HepG2 (cell line): ENCODE results near the gene SLC23A3. TPM values are rescaled to one million over a fixed set of nuclear protein-coding genes. Genes with fewer than 3 reads are reported as not detected.

Experiments
- ATAC-seq: fragments of 200-7000 bp; cut with Tn5 transposase; 3 replicates; pipeline ENCODE4 v1.9.1; 2020; ENCODE audit warnings: mild to moderate bottlenecking, moderate library complexity
- BruUV-seq: library from RNA; stranded (reverse); fragments of 400-500 nt; replicated peaks from 2 replicates; lab custom pipeline; 2021; lab: Mats Ljungman, UMichigan
- CTCF ChIA-PET: fragments of 300-600 bp; formaldehyde crosslinking; extraction: SDS; loops from one replicate; lab custom pipeline; 2021; ENCODE audit warnings: low total read pairs, inconsistent platforms, low intra/inter-chr PET ratio; lab: Yijun Ruan, JAX
- POLR2A ChIA-PET: fragments of 350-600 bp; sonication (Branson Sonifier 250); formaldehyde crosslinking; loops from one replicate; lab custom pipeline; 2020; ENCODE audit warnings: antibody characterized with exemption, inconsistent platforms; lab: Yijun Ruan, JAX
- DNase-seq: peaks from one replicate; pipeline ENCODE4 v3.0.0-alpha.2; 2015; ENCODE audit warnings: low spot score
- FAIRE-seq: peaks from 3 replicates; lab custom pipeline; 2011; peaks lifted over from hg19 to GRCh38; lab: Jason Lieb, UNC
- H2AFZ ChIP-seq: one replicate; pipeline ENCODE4 v1.6.1; 2011; ENCODE audit warnings: low read length, inconsistent platforms
- H3K27ac ChIP-seq: fragments of 300-600 bp; 3 replicates; pipeline ENCODE4 v1.8.0; 2011; ENCODE audit warnings: mixed run types, mild to moderate bottlenecking, mixed read lengths, low read length, inconsistent platforms; ENCODE audit not compliant: insufficient read depth; ENCODE audit errors: extremely low read length
- H3K27me3 ChIP-seq, 2 experiments: fragments of 200-600 bp in 1 of 2; 2 replicates in 1 of 2; 3 replicates in 1 of 2; pipeline versions ENCODE4 v1.6.0 to v1.8.0; 2011; ENCODE audit warnings: low read length in 2 of 2, mild to moderate bottlenecking in 2 of 2, moderate library complexity in 2 of 2, inconsistent platforms in 1 of 2; ENCODE audit not compliant: insufficient read depth in 2 of 2, control insufficient read depth in 1 of 2
- H3K36me3 ChIP-seq, 2 experiments: fragments of 200-600 bp in 1 of 2; replicated peaks in 1 of 2; 2 replicates in 1 of 2; 3 replicates in 1 of 2; pipeline versions ENCODE4 v1.5.1 to v1.8.0; 2011; ENCODE audit warnings: low read length in 2 of 2, inconsistent platforms in 1 of 2; ENCODE audit not compliant: insufficient read depth in 2 of 2, control insufficient read depth in 1 of 2
- H3K4me1 ChIP-seq: 2 replicates; pipeline ENCODE4 v1.5.1; 2012; ENCODE audit warnings: low read length, inconsistent platforms; ENCODE audit not compliant: insufficient read depth
- H3K4me2 ChIP-seq: 2 replicates; pipeline ENCODE4 v1.6.0; 2011; ENCODE audit warnings: low read depth, low read length, inconsistent platforms
- H3K4me3 ChIP-seq, 3 experiments: fragments of 200-600 bp in 1 of 3; sonication (generic), shearing (Covaris generic) in 1 of 3; replicated peaks in 1 of 3; 2 replicates each; pipeline ENCODE4 v1.5.1; 2011 to 2016; ENCODE audit warnings: low read length in 3 of 3, inconsistent platforms in 2 of 3, low read depth in 2 of 3, mild to moderate bottlenecking in 2 of 3, control low read depth in 1 of 3, mixed read lengths in 1 of 3; ENCODE audit not compliant: insufficient read depth in 1 of 3
- H3K79me2 ChIP-seq: one replicate; pipeline ENCODE4 v1.6.1; 2011; ENCODE audit warnings: low read length, inconsistent platforms; ENCODE audit not compliant: insufficient read depth
- H3K9ac ChIP-seq: 2 replicates; pipeline ENCODE4 v1.6.0; 2011; ENCODE audit warnings: mild to moderate bottlenecking, low read depth, low read length, inconsistent platforms; ENCODE audit not compliant: insufficient read depth
- H3K9me3 ChIP-seq: 2 replicates; pipeline ENCODE4 v1.5.1; 2012; ENCODE audit warnings: mild to moderate bottlenecking, low read length
- H4K20me1 ChIP-seq: 2 replicates; pipeline ENCODE4 v1.6.0; 2011; ENCODE audit warnings: inconsistent platforms, mild to moderate bottlenecking, low read length, moderate library complexity; ENCODE audit not compliant: insufficient read depth
- ASH2L ChIP-seq: fragments of 300-600, 200-600 bp; sonication (generic); IDR thresholded peaks from 2 replicates; pipeline ENCODE4 v1.7.0; 2017; ENCODE audit warnings: low read depth, mild to moderate bottlenecking, moderate library complexity, mixed read lengths, low read length; ENCODE audit not compliant: insufficient read length
- CENPT ChIP-seq: sonication (generic); formaldehyde crosslinking; IDR thresholded peaks from 2 replicates; pipeline ENCODE4 v1.8.0; 2022; ENCODE audit warnings: low read depth, mild to moderate bottlenecking, moderate library complexity, missing genetic modification reagents
- IRX3 ChIP-seq: sonication (generic); formaldehyde crosslinking; IDR thresholded peaks from 2 replicates; pipeline ENCODE4 v1.8.1; 2023; ENCODE audit warnings: mild to moderate bottlenecking, low read depth, missing genetic modification reagents, borderline replicate concordance
- PLSCR1 ChIP-seq: sonication (generic); formaldehyde crosslinking; IDR thresholded peaks from 2 replicates; pipeline ENCODE4 v1.5.0; 2020; ENCODE audit warnings: missing genetic modification reagents, mild to moderate bottlenecking, borderline replicate concordance
- SRSF9 ChIP-seq: fragments of 200-400 bp; formaldehyde crosslinking; IDR thresholded peaks from 2 replicates; pipeline ENCODE4 v1.6.1; 2018; ENCODE audit warnings: borderline replicate concordance, mild to moderate bottlenecking, low read depth, low read length; ENCODE audit not compliant: insufficient read depth, poor library complexity, severe bottlenecking
- THYN1 ChIP-seq: sonication (generic); formaldehyde crosslinking; IDR thresholded peaks from 2 replicates; pipeline ENCODE4 v1.8.1; 2023; ENCODE audit warnings: low read depth, mild to moderate bottlenecking, moderate library complexity, missing genetic modification reagents, borderline replicate concordance
- ZHX1 ChIP-seq: sonication (generic); formaldehyde crosslinking; IDR thresholded peaks from 2 replicates; pipeline ENCODE4 v1.8.1; 2022; ENCODE audit warnings: low read depth, mild to moderate bottlenecking, missing genetic modification reagents
- ZNF609 ChIP-seq: sonication (generic); formaldehyde crosslinking; IDR thresholded peaks from 2 replicates; pipeline ENCODE4 v1.4.0; 2020; ENCODE audit warnings: mild to moderate bottlenecking, missing genetic modification reagents, borderline replicate concordance
- ZNF780A ChIP-seq: sonication (generic); formaldehyde crosslinking; IDR thresholded peaks from 2 replicates; pipeline ENCODE4 v1.8.0; 2022; ENCODE audit warnings: mild to moderate bottlenecking, missing genetic modification reagents, moderate library complexity
- WGBS: methylation state at CpG from one replicate; pipeline ENCODE4 v1.1.6; 2017; ENCODE audit warnings: low lambda C conversion rate; 5-methylcytosine and 5-hydroxymethylcytosine counted together
- in situ Hi-C: cut with HindIII; loops from 2 replicates; pipeline ENCODE4 v1.10.0; 2017; ENCODE audit warnings: low pct_unique_long_range_greater_than_20kb; ENCODE audit not compliant: extremely low pct_ligation_motif_present
- intact Hi-C: fragments of 100-400 bp; cut with micrococcal nuclease; formaldehyde crosslinking; loops from one replicate; pipeline ENCODE4 v1.10.0; 2022; ENCODE audit not compliant: unreplicated experiment
- polyA plus RNA-seq, 8 experiments: library from polyadenylated mRNA; depleted of rRNA in 3 of 8; stranded (reverse) in 7 of 8; unstranded in 1 of 8; fragments of >200 nt; fragmentation: Illumina TruSeq in 4 of 8; extraction: Trizol in 4 of 8; gene quantifications; 2 replicates each; pipeline versions ENCODE4 v1.2.1 to v1.2.3, GENCODE V29; 2011 to 2016; ENCODE audit warnings: low read depth in 4 of 8, missing spikeins in 1 of 8, mixed read lengths in 1 of 8; ENCODE audit not compliant: insufficient read depth in 1 of 8
- total RNA-seq, 5 experiments: library from RNA; depleted of rRNA; stranded (reverse); fragments of >200 nt; fragmentation: Illumina TruSeq; extraction: Trizol; gene quantifications; 2 replicates each; pipeline ENCODE4 v1.2.3, GENCODE V29; 2016; ENCODE audit warnings: low read depth in 1 of 5

The SLC23A3 gene
- total and polyA plus RNA-seq, 2 of the 13 experiments (the other 11 are each of a cell fraction or from before 2014, with no cell fraction given), result 0.38 to 0.78 TPM

GRCh38 chr2:219131744-219132143, 38.1 kb downstream of the SLC23A3 start (continued):
- TF ChIP-seq PLSCR1 (CRISPR knock-in tag), result no peak
- no peak for TF ChIP-seq ZNF780A (CRISPR knock-in tag)
- no peak for TF ChIP-seq ZHX1 (CRISPR knock-in tag)
- TF ChIP-seq THYN1 (CRISPR knock-in tag), result no peak

- peaks cover 13% of the 10 kb centered on the region; the same call in 1 of the 2 replicates for H4K20me1 ChIP-seq
- intact Hi-C loops (no loop called here), in situ Hi-C loops (no loop called here)
- H3K9ac ChIP-seq, result no peak overlapping the region
- 11% methylated on average over 3 of the region's 3 CpGs for WGBS
- H3K27me3 ChIP-seq, result no peaks in the 10 kb centered on the region
- no peak overlapping the region for H3K4me3 ChIP-seq
- CTCF ChIA-PET, result no interaction called here
- H3K36me3 ChIP-seq, result no peaks in the 10 kb centered on the region; a peak in 1 of 5 replicates
- no peaks in the 10 kb centered on the region for H3K9me3 ChIP-seq
- BruUV-seq, result no TSS peak
- H2AFZ ChIP-seq, result no peak overlapping the region
- DNase-seq (peak; percentile 36), ATAC-seq (peak; percentile 41; the same call in 2 of the 3 replicates), FAIRE-seq (no peak)
- peaks cover 33% of the 10 kb centered on the region for H3K4me1 ChIP-seq
- H3K27ac ChIP-seq, result no peak overlapping the region
- POLR2A ChIA-PET, result interaction anchor here (1.2 kb wide), 1 partner anchor 73 kb away, joined by 4 read pairs; no protein-coding TSS in a partner anchor
- H3K79me2 ChIP-seq, result no peaks in the 10 kb centered on the region
- H3K4me2 ChIP-seq, result no peak overlapping the region
- TF ChIP-seq IRX3 (CRISPR knock-in tag) (no peak), ASH2L (no peak), CENPT (CRISPR knock-in tag) (no peak), SRSF9 (no peak), ZNF609 (peak; percentile 84)
Measured at GRCh38 chr2:219131327-219131726, 38.5 kb downstream of the SLC23A3 start.
